GM21447 (cell line): ENCODE measurements around the gene MRPS6.

Experiments
- ATAC-seq: cut with Tn5 transposase; IDR thresholded peaks from one replicate; pipeline ENCODE4 v1.9.1; 2021; ENCODE audit not compliant: unreplicated experiment

Gene MRPS6

DNA sequence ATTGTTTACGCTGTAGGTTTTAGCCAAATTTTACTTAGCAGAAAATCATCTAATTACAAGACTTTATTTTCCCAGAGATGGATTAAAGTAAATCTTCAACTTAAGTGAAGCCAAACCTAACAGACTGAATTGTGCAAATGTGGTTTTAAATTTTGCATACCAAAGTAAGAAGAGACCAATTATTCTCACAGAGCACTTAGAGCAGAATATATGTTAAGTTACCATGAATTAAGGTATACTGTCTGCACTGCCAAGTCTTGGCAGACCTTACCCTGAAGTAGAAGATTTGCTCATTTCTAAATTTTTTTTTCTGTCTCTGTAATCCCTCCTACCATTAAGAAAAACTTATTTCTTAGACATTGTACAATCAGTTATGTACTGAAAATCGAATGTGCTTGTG lies 24.1 kb downstream of the MRPS6 start:
- ATAC-seq = no peak

DNA sequence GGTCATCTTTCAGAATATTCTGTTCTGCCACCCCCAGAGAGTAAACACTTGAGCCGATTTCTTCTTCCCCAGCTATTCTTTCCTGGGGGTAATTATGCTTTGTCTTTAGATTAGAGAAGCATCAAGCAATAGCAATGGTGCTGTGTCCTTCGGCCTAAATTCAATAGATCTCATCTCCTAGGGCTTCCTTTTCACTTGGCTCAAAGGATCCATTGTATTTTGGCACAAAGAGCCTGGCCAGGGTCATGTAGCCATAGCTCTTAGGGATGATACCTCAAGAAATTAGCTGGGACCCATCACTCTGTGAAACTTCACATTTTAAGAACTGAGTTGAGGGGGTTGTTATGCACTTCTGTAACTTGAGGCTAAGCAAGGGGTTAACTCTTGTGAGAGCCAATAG lies 27.0 kb downstream of the MRPS6 start:
- no peak for ATAC-seq

DNA sequence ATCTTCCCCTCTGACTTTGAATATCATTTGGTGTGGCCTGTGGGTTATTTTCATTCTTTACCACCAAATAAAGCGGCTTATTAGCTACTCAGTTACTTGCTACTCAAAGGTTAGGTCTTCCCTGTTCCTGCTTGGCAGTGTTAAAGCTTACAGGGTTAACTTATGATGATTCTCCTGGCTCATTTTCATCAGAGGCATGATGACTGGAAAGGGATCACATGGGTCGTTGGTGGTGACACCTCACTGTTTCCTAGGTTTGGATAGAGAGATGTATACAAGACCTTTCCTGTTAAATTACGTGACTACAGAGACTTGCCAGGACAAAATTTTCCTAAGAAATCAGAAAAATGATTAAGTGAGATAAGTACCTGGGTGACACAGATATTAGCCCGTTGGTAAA lies 27.4 kb downstream of the MRPS6 start:
- no peak for ATAC-seq

DNA sequence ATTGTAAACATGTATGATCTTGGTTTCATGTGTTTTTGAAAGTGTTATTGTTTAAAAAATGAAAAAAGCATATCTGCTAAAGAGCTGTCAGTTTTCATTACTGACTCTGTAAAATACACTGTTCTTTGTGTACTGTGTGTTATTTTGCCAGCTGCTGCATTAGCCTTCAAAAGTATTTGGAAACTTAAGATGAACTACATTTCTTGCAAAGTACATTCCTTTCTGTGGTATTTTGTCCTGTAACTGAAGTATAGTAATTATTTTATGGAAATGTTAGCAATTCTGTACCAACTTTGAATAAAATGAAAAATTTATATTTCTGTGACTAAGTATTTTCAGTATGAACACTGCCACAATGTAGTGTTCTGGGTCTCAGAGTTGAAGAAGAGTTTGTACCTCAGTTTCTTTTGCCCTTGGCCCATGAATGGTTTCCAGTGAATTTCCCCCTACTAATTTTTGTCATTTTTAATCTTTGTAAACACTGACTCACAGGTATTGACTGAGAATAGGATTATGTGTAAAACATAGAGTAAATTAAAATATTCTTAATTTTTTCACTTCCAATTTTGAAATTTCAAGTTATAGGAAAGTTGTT lies 32.7 kb downstream of the MRPS6 start:
- no peak for ATAC-seq

DNA sequence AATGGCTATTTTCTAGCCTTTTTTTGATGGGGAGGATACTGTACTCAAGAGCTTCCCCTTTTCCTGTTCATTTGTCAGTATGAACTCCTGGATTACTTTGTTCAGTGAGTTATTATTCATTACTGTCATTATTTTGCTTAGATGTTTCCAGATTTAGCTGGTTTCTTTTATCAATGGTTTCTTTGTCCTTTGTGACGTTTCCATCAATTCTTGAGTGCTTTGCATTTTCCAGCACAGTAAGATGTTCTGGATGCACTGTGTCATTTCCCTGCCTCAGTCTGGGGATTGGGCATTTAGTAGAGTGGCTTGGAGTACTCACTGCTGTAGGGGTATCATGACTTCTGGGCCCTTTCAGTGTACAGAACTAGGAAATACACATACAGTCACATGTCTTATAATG lies 34.2 kb downstream of the MRPS6 start:
- ATAC-seq = no peak

DNA sequence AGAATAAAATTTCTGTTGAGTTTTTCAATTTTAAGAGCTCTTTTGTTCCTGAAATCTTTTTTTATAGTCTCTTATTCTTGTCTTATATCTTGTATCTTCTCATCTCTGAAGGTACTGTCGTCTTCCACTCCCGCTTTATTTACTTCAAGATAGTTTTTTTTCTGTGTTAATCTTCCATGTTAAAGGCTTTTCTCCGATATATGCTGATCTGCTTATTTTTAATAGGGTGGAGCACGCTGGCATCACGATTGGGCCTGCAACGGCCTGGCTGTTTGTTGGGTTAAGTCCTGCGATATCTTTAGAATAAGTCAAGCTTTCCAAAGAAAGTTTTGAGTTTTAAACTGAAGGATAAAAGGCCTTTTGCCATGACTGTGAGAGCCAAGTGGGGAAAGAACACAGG lies 35.7 kb downstream of the MRPS6 start:
- no peak for ATAC-seq

DNA sequence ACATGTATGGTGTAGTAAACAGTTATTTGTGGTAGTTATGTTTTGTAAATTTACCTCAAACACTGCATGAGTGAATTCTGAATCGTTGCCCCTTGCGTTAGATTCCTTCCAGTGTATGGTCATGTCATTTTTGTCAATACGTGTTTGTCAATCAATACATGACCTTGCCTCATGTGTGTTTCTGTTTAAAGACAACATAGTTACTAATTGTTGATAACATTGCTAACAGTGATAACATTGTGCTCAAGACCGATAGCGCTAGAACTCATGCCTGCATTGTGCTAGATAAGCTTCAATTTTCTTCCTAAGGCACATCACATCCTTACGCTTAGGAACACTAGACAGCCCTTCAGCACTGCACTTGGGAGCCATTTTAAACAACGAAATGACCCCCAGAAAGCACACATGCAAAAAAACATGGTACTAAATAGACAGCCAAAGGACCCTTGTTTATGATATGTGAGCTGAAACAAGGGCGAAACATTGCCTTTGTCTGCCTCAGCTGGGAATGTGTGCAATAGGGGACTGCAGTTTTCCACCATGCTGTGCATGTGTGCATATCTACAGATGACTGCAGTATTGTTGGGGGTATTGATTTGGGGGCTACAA lies 37.3 kb downstream of the MRPS6 start:
- ATAC-seq = no peak

DNA sequence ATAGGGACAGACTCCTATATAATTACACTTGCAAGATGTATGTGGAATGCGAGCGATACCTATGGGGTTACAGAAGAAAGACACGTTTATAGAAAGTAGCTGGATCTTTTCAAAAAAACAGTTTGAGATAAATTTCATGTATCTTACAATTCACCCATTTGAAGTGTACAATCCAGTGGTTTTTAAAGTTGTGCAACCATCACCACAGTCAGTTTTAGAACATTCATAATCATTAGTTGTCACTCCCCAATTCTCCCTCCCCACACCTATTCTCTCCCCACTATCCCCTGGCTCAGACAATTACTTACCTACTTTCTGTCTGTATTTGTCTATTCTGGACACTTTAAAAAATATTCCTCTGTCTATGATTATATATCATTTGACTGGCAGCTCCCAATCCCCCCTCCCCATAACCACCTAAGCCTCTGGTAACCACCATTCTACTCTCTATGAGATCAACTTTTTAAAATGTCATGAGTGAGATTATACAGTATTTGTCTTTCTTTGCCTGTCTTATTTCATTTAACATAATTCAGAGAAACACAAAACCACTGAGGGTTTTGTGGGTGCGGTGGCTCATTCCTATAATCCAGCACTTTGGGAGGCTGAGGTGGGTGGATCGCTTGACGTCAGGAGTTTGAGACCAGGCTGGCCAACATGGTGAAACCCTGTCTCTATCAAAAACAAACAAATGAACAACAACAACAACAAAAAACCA lies 39.1 kb downstream of the MRPS6 start:
- no peak for ATAC-seq

DNA sequence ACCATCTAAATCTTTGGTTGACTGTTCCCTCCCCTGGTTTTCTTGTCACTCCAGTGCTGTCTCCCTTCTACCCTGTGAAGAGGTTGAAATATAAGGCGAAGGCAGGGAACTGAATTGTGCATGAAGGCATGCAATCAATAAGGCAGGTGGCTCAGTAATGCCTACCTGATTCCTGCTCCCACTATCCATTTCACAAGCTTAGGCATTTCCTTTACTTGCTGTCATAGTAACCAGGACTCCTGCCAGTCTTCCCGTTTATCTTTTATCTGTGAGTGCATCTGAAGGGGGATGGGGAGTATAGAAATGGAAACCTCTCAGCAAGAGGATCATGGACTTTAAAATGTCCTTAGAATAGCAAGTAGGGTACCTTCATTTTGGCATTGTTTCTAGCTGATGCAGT lies 40.5 kb downstream of the MRPS6 start:
- ATAC-seq = no peak

DNA sequence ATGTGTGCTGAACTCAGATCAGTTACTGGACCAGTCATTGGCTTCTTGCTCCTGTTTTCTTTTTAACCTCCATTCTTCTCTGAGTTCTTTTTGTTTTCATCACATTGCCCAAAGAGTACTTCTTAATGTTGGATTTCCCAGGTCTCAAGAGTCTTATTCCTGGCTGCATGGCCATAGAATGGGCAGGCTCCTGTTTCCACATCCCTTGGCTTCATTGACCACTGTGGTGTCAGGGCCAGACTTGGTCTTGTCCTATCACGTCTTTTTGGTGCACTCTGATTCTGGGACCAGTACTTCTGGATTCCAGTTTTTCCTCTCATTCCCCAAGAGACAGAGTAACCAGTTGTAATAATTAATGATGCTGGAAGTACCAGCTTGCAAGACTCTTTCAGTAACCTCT lies 41.8 kb downstream of the MRPS6 start:
- ATAC-seq = no peak

DNA sequence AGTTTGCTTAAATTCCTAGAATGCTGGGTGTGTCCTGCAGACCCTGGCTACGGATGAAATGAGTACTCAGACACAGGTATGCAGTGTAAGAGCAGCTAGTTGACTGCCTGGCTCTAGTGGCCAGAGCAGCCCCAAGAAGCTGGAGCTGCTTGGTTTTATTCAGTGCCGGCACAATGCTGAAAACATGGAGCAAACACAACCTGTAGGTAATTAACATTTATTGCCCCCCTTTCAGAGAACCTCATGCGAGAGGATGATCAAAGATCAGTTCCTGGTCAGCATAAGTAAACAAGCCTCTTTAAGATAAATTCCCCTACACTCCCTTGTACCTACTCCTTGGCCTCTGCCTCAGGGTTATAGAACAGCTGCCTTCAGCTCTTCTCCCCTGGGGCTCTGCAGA lies 43.2 kb downstream of the MRPS6 start:
- no peak for ATAC-seq

DNA sequence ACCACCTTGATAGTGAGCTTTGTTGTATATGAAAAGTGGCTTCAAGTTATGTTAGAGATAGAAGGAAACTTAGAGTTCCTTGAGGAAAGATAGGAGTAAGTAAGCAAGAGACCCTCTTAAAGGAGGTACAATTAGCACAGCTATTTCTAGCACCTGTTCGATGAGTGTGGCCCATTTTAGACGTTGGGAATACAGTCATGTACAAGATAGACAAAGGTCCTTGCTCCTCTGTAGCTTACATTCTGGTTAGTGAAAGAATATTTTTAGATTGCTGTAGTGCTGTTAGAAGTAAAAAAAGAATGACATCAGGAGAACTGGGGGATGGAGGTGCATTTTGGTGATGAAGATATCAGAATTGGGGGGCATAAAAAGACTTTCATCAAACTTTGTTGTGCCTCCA lies 47.5 kb downstream of the MRPS6 start:
- no peak for ATAC-seq

DNA sequence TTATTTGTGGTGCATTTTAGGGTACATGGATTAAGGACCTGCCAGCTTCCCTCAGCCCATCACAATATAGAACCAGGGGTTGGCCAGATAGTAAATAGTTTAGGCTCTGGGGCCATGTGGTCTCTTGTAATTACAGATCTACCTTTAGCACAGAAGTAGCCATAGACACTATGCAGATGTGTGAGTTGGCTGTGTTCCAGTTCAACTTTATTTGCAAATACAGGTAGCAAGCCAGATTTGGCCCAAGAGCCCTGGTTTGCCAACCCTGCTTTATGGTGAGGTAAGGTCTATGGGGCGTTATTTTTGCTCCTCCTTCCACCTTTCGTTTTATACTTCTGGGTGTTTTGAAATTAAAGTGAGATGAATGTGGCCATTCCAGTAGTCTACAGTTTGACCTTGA lies 48.7 kb downstream of the MRPS6 start:
- no peak for ATAC-seq

DNA sequence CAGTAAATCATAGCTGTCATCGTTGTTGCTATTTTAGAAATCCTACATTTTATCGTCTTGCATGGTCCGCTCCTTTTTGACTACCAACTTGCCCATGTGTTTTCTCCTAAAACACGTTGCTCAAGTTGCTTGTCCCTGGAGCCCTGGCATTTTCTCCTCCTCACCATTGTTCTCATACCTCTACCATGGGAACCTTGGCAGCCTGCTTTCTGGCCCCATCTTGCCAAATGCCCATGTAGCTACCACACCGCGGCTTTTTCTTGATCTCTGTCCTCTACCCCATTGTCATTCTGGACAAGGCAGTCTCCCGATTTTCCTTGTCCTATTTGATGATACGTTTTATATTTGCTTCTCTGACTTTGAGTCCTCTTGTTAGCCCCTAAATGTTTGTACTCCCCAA lies 50.2 kb downstream of the MRPS6 start:
- ATAC-seq = no peak

DNA sequence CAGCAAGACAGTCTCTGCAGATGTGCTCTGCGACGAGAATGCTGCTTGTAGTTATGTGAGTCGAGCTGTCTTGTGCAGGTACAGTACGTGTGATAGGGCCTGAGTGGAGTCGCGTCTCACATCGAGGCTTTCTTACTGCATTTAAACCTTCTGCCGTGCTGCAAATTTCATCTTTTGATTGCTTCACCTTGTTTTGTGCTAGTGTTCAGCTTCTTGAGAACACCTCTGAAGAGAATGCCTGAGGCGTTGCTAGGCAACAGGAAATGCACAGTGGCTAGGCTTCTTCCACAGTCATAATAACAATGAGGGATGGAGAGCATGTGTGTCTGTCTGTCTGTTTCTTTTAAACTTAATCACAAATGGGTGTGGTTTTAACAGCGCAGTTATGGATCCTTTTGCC lies 52.9 kb downstream of the MRPS6 start:
- no peak for ATAC-seq

DNA sequence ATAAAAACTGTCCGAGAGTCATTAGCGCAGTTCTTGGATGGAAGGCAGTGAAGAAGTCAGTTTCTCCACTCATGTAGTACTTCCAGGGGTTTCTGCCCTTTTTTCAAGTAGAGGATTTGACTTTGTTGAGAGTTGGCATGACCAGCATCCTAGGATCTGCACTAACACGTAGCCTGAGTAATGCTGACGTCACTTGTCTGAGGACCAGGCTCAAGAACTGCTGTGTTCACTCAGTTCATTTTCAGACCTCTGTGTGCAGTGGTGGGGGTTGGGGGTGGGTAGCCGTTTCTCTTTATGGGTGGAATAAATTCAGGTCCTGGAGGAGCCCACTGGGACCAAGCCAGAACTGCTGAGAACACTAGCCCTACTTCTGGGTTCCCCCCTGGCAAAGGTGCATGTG lies 53.3 kb downstream of the MRPS6 start:
- ATAC-seq = no peak

DNA sequence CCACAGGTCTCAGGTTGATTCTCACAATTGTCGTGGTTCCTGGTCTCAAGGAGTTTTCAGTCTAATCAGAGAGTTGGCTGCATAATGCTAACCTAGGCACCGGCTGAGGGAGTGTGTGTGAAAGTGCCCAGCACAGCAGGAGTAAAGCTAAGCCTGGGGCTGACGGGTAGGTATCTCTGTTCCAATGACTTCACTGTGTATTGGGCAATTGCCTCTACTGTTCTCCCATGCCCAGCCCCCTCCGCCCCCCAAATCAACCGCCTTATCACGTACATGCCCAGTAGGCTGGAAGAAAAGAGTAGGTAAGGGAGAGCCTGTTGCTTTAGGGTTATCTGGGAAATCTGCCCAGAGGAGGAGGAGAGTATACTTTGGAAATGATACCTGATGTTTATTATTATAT lies 54.7 kb downstream of the MRPS6 start:
- ATAC-seq = no peak

DNA sequence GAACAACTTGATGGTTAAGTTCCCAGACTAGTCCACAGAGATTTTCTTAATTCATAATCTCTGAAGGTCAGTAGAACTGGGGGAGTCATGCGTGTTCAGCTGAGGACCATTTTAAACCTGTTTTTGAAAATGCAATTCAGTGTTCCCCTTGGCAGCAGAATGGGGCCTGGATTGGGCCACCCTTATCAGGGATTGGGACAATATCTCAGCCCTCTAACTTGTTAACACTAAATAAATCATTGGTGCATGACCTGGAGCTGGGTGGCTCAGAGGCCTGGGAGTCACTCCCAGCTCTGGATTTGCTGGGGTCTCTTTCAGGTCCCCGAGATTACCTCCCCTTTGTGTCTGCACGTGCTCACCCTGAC lies 55.3 kb downstream of the MRPS6 start:
- ATAC-seq = no peak

DNA sequence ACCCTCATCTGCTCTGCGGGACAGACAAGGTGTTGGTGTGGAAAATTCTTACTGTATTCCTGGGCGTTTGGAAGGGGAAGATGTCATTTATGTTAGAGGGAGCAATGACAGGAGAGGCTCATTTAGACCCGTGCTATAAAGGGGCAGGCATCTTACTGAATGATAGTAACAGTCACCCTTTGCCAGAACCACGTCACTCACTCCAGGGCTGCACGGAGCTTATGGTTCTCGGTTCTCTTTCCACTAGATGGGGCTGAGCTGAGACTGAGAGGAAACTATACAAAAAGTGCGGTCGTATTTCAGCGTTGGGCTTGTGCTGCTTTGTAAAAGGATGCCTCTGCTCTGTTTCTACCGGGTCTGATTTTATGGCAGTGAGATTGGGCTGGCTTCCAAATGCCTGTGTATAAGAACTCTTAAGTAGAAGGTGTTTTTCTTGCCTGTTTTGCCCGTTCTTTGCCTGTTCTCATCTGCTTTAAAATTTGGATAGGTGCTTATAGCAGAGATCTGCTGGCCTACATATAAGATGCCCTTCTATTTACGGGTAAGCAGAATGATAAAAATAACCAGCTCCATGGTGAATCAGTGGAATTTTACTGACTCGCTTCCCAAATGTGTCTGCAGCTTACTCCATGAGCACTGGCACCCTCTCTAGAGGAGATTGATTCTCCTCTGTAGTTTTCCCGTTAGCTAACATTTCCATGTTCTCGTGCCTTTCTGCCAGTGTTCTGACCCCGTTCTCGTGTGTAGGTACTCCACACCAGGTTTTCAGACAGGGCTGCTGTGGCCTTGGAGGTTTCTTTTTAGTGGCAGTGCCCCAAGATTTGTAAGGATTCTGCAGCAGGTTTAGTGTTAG lies 55.9 kb downstream of the MRPS6 start:
- no peak for ATAC-seq

DNA sequence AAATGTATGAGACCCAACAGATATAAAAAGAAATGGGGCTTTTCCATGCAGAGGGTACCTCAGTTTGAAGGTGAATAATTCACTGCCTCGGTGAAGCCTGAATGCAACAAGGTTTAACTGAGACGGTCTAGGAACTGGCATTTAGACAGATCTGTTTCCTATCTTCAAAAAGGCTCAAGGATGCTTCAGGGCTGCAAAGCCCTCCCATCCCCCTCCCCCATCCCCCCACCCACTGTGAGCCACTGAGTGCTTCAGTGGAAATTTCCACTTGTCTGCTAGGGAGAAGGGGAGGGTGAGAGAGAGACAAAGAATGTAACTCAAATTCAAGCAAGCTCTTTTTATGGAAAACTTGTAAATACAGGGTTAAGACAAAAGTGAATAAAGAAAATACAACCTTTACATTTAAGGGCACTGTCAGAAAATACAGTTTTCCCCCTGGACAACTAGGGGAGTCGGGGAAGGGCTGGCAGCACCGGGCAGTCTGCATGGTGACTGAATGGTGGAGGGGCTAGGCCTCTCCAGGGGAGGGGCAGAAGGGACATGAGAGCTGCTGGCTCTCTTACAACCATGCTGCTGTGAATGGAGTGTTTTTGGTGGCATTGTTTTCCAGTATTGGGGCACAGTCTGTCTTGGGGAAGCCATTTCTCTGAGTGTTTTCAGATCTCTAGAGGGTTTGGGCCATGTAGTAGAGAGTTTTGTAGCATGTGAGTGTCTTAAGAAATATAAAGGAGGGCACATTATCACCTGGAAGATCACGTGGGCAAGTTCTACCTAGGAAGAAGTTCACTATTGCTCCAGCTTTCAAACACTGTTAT lies 56.7 kb downstream of the MRPS6 start:
- ATAC-seq = no peak

DNA sequence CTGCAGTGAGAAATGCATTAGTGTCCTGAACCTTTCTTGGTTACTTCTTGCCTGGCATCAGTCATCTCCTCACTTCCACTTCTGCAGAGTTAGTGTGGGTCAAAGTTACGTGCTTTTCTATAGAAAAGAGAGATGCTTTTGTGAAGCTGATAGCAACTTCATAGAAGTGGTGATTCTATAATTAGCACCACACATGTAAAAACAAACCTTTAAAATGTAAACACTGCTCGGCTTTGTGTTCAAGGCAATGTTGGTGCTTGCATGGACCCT lies 57.3 kb downstream of the MRPS6 start:
- ATAC-seq = no peak
